OCI-LY3 (cell line): ENCODE data around the gene BAIAP2.
A peak's percentile ranks its signal among the peaks of the same experiment; 100 is the strongest.

Source experiments
- H2AFZ ChIP-seq: fragments of 200-600, 300-600 bp; shearing (Covaris generic); 2 replicates; pipeline ENCODE4 v1.6.0; 2014; ENCODE audit warnings: antibody characterized with exemption, low read depth, low read length
- H3K27ac ChIP-seq: fragments of 200-600, 300-600 bp; sonication (generic); 2 replicates; pipeline ENCODE4 v1.5.1; 2014; ENCODE audit warnings: mild to moderate bottlenecking, low read length, moderate library complexity, mixed read lengths
- H3K27me3 ChIP-seq: fragments of 200-600, 300-600 bp; sonication (generic); 2 replicates; pipeline ENCODE4 v1.6.1; 2014; ENCODE audit warnings: low read depth, low read length, mixed read lengths
- H3K36me3 ChIP-seq: fragments of 200-600, 300-600 bp; sonication (generic); replicated peaks from 2 replicates; pipeline ENCODE3; 2014; ENCODE audit warnings: low read depth, low read length, mixed read lengths
- H3K4me1 ChIP-seq: fragments of 300-600, 200-600 bp; sonication (generic); 2 replicates; pipeline ENCODE4 v1.6.1; 2014; ENCODE audit warnings: low read length, mixed read lengths
- H3K4me2 ChIP-seq: fragments of 200-600, 300-600 bp; sonication (generic); 2 replicates; pipeline ENCODE4 v1.6.1; 2014; ENCODE audit warnings: low read length, mixed read lengths
- H3K4me3 ChIP-seq: fragments of 300-600, 200-600 bp; sonication (generic); 2 replicates; pipeline ENCODE4 v1.5.1; 2014; ENCODE audit warnings: antibody characterized with exemption, mild to moderate bottlenecking, low read length, moderate library complexity
- H3K79me2 ChIP-seq: fragments of 300-600, 200-600 bp; shearing (Covaris generic); 2 replicates; pipeline ENCODE4 v1.6.1; 2014; ENCODE audit warnings: mild to moderate bottlenecking, low read length, mixed read lengths
- H3K9ac ChIP-seq: fragments of 300-600, 200-600 bp; shearing (Covaris generic); 2 replicates; pipeline ENCODE4 v1.6.0; 2014; ENCODE audit warnings: mild to moderate bottlenecking, low read length, moderate library complexity
- H3K9me3 ChIP-seq: fragments of 200-600, 300-600 bp; shearing (Covaris generic); 2 replicates; pipeline ENCODE4 v1.6.1; 2014; ENCODE audit warnings: low read length, mixed read lengths; ENCODE audit not compliant: insufficient read depth
- H4K20me1 ChIP-seq: fragments of 200-600, 300-600 bp; sonication (generic); 2 replicates; pipeline ENCODE4 v1.6.1; 2016; ENCODE audit warnings: low read length, mixed read lengths; ENCODE audit not compliant: insufficient read depth
- CTCF ChIP-seq: fragments of 200-600, 300-600 bp; sonication (generic); IDR thresholded peaks from 2 replicates; pipeline ENCODE4 v1.5.1; 2014; ENCODE audit warnings: antibody characterized with exemption, low read length, low read depth
- EZH2phosphoT487 ChIP-seq: fragments of 200-600 bp; shearing (Covaris generic); IDR thresholded peaks from 2 replicates; pipeline ENCODE4 v1.6.1; 2018; ENCODE audit warnings: antibody characterized with exemption, mixed run types, low read depth

Gene BAIAP2

GRCh38 chr17:81039854-81040758 is 5.2 kb downstream of the BAIAP2 start:
- no peaks in the 10 kb centered on the region for H3K4me1 ChIP-seq
- H3K36me3 ChIP-seq = no peaks in the 10 kb centered on the region
- no peaks in the 10 kb centered on the region for H3K27me3 ChIP-seq
- H3K9me3 ChIP-seq = no peaks in the 10 kb centered on the region
- H2AFZ ChIP-seq = no peak overlapping the region
- no peak overlapping the region for H3K9ac ChIP-seq
- no peaks in the 10 kb centered on the region for H3K79me2 ChIP-seq
- H3K4me3 ChIP-seq = no peak overlapping the region
- H3K27ac ChIP-seq = no peak overlapping the region
- TF ChIP-seq EZH2phosphoT487 = no peak
- TF ChIP-seq CTCF = no peak
- H3K4me2 ChIP-seq = no peak overlapping the region
- H4K20me1 ChIP-seq = no peaks in the 10 kb centered on the region

- H3K9me3 ChIP-seq = no peaks in the 10 kb centered on the region
- no peaks in the 10 kb centered on the region for H4K20me1 ChIP-seq
- H3K9ac ChIP-seq = no peak overlapping the region
- peak; percentile 52 for TF ChIP-seq CTCF
- TF ChIP-seq EZH2phosphoT487 = no peak
- H3K27ac ChIP-seq = no peak overlapping the region
- H3K4me3 ChIP-seq = no peak overlapping the region
- no peaks in the 10 kb centered on the region for H3K79me2 ChIP-seq
- no peak overlapping the region for H3K4me2 ChIP-seq
- no peaks in the 10 kb centered on the region for H3K4me1 ChIP-seq
- H2AFZ ChIP-seq = no peak overlapping the region; the same call in 1 of the 2 replicates
- H3K36me3 ChIP-seq = no peaks in the 10 kb centered on the region
- H3K27me3 ChIP-seq = no peaks in the 10 kb centered on the region
Observed at GRCh38 chr17:81040791-81041337, 5.9 kb downstream of the BAIAP2 start.

- no peaks in the 10 kb centered on the region for H3K4me1 ChIP-seq
- H3K4me3 ChIP-seq = no peak overlapping the region
- no peaks in the 10 kb centered on the region for H3K79me2 ChIP-seq
- no peaks in the 10 kb centered on the region for H3K9me3 ChIP-seq
- H3K27me3 ChIP-seq = peaks cover 15% of the 10 kb centered on the region
- no peak overlapping the region for H3K4me2 ChIP-seq
- no peak overlapping the region for H3K27ac ChIP-seq
- no peak overlapping the region for H3K9ac ChIP-seq
- H3K36me3 ChIP-seq = no peaks in the 10 kb centered on the region
- no peak overlapping the region for H2AFZ ChIP-seq
- TF ChIP-seq EZH2phosphoT487 = no peak
- no peak for TF ChIP-seq CTCF
- H4K20me1 ChIP-seq = no peaks in the 10 kb centered on the region
Observed at GRCh38 chr17:81042606-81043005, 7.7 kb downstream of the BAIAP2 start.

- H3K9me3 ChIP-seq = no peaks in the 10 kb centered on the region
- no peak for TF ChIP-seq EZH2phosphoT487
- no peak for TF ChIP-seq CTCF
- H3K27ac ChIP-seq = no peak overlapping the region
- no peak overlapping the region for H3K4me2 ChIP-seq
- no peaks in the 10 kb centered on the region for H3K79me2 ChIP-seq
- H2AFZ ChIP-seq = no peak overlapping the region
- H3K36me3 ChIP-seq = no peaks in the 10 kb centered on the region
- no peak overlapping the region for H3K9ac ChIP-seq
- no peaks in the 10 kb centered on the region for H4K20me1 ChIP-seq
- no peak overlapping the region for H3K4me3 ChIP-seq
- peaks cover 16% of the 10 kb centered on the region for H3K27me3 ChIP-seq
- peaks cover under 1% of the 10 kb centered on the region for H3K4me1 ChIP-seq
Observed at GRCh38 chr17:81043319-81043724, 8.4 kb downstream of the BAIAP2 start.
